GM21737 (cell line): Measurements from ENCODE around the gene RHBDL1.

Experiments
- ATAC-seq: cut with Tn5 transposase; IDR thresholded peaks from one replicate; pipeline ENCODE4 v1.9.1; 2021; ENCODE audit warnings: mild to moderate bottlenecking, moderate library complexity; ENCODE audit not compliant: unreplicated experiment

The RHBDL1 gene

DNA sequence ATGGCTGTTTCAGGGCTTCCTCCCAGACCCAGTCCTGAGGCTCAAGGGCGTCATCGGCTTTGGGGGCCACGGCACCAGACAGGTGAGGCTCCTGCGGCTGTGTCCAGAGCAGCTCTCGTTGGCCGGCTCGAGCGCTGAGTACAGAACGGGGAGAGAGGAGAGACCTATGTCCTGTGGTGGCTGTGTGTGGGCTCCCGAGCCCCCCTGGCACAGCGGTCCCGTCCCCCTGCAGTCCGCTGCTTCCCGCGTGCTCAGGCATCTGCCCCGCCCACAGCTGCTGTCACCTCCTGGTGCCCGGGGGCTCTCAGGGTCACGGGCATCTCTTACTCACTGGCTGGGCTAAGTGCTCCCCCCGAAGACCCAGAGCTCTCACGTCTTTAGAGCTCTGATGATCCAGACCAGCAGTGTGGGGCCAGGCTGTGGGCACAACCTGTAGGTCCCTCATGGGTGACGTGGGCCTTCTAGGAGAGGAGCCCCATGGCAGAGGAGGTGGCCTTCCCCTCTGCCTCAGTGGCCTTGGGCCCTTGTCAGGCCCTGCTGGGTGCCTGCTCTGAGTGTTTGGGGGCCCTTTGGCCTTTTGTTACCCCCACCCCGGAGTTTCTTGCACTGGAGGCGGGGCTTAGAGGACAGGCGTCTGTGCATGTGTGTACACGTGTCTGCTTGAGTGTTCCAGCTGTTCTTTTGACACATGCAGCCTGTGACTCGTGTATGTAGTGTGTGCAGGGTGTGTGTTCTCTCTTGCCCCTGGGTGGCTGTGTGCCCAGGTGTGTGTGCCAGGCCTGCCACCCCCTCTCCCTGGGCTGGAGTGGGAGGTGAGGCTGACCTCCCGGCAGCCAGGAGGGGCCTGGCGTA lies 22.8 kb upstream of the RHBDL1 start:
- no peak for ATAC-seq

DNA sequence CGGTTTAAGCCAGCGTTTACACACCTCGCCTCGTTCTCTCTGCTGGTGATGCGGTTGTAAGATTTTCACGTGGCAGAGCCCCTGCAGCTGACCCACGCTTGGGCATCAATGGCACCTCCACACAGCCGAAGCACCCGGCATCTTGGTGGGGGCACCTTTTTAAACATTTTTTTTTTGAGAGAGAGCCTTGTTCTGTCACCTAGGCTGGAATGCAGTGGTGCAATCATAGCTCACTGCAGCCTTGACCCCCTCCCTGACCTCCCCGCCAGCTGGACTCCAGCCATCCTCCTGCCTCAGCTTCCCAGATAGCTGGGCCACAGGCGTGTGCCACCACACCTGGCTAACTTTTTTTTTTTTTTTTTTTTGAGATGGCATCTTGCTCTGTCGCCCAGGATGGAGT lies 21.4 kb upstream of the RHBDL1 start:
- ATAC-seq: no peak

DNA sequence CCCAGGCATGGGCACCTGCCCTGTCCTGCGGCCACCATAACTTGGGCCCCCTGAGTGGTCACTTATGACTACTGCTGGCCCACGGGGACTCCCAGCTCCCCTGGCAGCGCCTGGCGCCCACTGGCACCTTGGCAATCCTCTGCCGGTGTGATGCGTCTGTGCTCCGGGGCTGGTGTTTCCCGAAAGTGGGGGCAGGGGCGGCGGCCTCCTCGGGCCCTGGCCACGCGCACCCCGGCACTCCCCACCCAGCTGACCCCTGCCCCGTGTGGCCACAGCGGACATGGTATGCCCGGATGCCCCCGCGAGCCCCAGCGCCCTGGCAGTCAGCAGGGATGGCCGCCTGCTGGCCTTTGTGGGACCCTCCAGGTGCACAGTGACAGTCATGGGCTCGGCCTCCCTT lies 18.0 kb upstream of the RHBDL1 start:
- ATAC-seq: no peak

DNA sequence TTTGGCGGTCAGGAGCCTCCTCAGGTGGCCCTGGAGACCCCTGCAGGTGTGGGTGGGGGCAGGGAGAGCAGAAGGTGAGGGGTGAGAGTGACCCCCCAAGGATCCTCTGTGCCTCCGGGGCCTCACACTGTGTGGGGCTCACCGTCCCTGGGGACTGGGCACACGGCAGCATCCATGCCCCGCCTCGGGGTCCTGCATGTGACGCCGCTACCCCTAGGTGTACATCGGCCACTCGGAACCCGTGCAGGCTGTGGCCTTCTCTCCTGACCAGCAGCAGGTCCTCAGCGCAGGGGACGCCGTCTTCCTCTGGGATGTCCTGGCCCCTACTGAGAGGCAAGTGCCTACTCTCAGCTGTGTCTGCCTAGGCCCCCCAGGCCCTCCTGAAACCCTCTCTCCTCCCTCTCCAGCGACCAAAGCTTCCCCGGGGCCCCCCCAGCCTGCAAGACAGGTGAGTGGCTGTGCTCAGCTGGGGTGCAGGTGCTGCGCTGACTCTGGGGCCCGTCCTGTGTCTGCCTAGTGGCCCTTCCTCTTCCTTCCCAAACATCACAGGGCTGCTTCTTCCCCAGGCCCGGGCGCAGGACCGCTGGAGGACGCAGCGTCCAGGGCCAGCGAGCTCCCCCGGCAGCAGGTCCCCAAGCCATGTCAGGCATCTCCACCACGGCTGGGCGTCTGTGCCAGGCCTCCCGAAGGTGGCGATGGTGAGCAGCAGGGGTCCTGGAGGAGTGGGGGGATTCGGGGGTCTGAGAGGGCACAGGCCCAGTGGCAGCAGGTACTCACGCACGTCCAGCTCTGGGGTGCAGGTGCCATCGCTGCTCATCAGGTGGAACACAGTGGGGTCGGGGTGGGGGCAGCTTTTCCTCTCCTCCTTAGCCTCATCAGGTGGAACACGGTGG lies 16.5 kb upstream of the RHBDL1 start:
- no peak for ATAC-seq

DNA sequence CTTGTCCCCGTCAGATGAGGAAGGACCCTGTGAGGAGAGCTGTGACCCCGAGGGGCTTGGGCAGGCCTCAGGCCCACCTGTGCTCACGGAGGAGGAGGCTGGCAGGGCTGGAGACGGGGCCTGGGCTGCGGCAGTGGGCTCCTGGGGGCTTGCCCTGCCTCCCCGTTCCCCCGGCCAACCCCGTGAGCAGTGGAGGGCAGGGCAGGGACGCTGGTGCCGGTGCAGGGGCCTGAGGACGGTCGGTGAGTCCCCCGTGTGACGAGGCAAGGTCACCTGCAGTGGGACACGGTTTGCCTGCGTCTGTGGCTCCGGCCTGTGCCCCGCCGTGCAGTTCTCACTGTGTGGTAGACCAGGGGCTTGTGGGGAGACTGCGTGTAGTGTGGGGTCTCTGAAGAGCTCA lies 15.9 kb upstream of the RHBDL1 start:
- no peak for ATAC-seq

DNA sequence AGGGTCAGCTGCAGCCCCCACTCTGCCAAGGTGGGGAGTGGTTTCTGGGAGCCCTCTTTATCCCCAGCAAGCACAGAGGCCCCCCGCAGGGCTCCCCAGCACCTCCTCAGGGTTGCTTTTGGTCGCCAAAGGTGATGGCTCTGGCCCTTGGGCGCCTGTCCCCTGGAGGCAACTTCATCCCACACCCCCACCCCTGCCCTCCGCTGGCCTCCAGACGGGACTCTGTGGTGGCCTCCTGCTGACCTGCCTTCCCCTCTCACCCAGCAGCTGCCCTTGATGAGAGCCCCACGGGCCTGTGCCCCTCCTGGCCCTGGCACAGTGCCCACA lies 15.4 kb upstream of the RHBDL1 start:
- no peak for ATAC-seq

DNA sequence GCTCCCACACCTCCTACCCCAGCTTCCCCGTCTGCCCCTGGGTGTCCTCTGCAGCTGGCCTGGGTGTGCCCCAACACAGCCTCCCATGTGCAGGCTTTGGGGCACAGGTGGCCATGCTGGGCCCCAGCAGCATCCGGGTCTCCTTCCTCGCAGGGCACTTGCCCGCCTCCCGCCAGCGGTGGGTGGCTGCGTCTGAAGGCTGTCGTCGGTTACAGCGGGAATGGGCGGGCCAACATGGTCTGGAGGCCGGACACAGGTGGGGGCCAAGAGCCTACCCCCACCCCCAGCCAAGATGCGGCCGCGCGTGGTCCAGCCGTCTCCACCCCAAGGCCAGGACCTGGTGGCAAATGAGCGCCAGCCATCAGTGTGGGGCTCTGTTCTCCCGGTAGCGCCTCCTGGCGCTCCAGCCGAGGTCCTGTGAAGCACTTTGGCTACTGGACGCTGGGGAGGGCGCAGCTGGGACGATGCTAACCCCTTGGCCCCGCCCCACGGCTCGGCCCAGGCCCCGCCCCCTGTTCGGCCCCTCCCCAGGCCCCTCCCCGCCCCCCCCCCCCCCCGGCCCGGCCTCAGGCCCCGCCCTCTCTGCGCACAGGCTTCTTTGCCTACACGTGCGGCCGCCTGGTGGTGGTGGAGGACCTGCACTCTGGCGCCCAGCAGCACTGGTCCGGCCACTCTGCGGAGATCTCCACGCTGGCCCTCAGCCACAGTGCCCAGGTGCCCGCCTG lies 14.8 kb upstream of the RHBDL1 start:
- no peak for ATAC-seq

DNA sequence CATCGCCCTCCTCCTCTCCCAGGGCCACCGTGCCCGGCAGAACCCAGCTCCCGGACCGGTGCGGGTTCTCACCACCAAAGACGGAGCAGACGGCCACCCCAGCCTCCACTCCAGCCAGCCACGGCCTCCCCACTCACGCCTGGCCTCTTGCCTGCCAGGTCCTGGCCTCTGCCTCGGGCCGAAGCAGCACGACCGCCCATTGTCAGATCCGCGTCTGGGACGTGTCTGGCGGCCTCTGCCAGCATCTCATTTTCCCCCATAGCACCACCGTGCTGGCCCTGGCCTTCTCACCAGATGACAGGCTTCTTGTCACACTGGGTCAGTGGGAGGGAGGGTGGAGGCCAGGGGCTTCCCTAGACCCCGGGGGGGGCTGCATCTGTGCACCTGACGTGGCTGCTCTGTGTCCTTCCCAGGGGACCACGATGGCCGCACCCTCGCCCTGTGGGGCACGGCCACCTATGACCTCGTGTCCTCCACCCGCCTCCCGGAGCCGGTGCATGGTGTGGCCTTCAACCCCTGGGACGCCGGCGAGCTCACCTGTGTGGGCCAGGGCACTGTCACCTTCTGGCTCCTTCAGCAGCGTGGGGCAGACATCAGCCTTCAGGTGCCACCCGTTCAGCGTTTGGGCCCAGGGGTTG lies 14.2 kb upstream of the RHBDL1 start:
- no peak for ATAC-seq

DNA sequence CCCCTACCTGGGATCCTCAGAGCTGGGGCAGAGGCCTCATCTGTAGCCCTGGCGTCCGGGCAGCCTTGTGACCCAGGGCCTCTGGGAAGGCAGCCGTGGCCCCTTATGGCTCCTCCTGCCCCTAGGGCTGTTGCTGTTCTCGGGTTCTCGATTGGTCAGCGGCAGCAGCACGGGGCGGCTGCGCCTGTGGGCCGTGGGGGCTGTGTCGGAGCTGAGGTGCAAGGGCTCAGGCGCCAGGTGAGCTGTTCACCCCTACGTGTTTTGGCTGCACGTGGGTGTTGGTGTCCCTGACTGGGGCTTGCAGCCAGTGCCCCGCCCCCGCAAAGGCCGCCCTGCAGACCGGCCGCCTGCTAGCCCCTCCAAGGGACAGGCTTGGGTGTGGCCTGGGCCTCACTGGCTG lies 13.4 kb upstream of the RHBDL1 start:
- no peak for ATAC-seq

DNA sequence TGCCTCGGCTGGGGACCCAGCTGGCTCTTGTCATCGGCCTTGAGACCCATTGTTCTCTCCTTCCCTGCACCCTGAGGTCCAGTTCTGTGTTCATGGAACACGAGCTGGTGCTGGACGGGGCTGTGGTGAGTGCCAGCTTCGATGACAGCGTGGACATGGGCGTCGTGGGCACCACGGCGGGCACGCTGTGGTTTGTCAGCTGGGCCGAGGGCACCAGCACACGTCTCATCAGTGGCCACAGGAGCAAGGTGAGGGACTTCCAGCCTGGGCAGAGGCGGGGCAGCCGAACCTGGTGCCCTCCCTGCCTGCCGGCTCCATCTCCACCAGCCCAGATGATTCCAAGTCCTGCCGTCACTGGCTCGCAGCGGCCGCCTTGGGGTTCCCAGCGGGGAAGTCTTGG lies 12.9 kb upstream of the RHBDL1 start:
- no peak for ATAC-seq

DNA sequence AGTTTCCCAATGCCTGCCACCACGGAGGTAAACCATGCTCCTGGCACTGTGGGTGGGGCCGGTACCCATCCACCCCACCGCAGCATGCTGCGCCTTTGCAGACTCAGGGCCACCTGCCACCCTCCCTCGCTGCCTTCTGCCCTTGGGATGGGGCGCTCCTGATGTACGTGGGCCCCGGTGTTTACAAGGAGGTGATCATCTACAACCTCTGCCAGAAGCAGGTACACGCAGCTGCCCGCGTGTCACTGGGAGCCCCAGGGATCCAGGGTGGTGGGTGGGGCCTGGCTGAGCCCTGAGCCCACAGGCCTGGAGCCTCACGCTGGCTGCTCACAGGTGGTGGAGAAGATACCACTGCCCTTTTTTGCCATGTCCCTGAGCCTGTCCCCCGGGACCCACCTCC lies 8.9 kb upstream of the RHBDL1 start:
- no peak for ATAC-seq

DNA sequence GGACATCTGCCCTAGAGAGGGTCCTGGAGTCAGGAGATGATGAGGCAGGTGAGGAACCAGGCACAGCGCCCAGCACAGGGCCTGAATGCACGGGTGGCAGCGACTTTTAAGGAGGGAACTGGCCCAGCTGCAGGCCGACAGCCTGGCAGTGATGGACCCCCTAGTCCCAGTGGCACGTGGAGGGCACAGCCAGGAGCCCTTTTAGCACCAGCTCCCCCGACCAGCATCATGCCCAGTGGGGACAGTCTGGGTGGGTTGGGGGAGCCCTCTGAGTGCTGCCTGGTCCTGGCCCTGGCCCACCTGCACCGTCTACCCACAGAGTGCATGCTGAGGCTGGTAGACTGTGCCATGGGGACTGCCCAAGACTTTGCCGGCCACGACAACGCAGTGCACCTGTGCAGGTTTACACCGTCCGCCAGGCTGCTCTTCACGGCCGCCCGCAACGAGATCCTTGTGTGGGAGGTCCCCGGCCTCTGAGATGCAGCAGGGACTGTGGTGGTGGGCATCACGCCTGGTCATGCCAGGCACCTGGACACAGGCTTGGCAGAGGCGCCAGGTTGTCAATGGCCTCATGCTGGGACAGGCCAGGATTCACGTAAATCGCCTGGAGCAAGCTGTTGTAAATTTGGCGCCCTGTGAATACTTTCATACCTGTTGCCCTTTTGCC lies 8.2 kb upstream of the RHBDL1 start:
- ATAC-seq: no peak

DNA sequence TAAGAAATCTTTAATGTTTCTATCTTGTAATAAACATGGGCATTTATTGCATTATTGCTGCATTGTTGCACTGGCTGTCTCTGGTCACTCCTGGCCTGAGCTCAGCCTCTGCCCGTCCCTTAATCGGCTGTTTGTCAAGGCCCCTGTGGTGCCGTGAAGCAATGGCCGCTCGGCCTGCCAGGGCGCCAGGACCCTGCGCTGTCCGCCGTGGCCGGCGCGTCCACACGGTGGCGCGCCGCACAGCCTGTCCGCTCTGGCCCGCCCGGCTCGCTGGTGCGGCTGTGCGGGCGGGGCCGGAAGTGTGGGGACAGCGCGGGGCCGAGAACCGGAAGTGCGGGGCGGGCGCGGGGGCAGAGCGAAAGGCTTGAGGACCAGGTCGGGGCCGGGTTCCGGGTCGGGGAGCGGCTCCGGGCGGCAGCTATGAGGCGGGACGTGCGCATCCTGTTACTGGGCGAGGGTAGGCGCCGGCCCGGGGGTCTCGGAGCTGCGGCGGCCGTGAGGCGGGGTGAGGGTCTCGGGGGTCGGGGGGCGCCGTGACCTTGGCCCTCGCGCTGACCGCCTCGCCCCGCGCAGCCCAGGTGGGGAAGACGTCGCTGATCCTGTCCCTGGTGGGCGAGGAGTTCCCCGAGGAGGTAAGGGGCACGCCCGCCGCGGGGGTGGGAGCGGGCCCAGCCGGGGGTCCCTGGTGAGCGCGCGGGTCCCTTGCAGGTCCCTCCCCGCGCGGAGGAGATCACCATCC lies 7.5 kb upstream of the RHBDL1 start, which contains the start of gene RHOT2:
Gene RHOT2 (plus strand): TSS at position 353 of the 739 bp plus-strand sequence. CDS start 68 bp downstream, at position 421.
- ATAC-seq: peak; percentile 83

DNA sequence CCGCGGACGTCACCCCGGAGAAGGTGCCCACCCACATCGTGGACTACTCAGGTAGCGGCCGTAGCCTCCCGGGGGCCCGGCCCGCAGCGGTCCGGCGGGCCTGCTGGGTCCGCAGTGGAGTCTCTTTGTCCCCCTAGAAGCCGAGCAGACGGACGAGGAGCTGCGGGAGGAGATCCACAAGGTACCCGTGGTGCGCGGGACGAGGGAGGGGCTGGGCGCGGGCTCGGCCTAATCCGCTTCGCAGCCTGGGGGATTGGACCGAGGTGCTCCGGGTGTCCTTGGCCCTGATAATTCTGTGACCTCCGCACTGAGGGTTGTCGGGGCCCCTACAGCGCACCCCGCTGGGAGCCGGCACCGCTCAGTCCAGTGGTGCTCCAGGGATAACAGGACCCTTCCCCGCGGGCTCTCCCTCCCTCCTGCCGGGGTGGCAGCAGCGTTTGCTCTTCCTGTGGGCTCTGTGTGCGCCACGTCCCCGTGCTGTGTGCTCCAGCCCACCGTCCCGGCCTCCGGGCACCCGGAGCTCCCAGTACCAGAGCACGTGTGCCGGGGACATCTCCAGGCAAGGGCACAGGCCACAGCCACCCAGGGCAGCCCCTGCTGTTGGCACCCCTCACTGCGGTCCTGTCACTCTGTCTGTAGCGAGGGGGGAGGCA lies 6.8 kb upstream of the RHBDL1 start:
- no peak for ATAC-seq

DNA sequence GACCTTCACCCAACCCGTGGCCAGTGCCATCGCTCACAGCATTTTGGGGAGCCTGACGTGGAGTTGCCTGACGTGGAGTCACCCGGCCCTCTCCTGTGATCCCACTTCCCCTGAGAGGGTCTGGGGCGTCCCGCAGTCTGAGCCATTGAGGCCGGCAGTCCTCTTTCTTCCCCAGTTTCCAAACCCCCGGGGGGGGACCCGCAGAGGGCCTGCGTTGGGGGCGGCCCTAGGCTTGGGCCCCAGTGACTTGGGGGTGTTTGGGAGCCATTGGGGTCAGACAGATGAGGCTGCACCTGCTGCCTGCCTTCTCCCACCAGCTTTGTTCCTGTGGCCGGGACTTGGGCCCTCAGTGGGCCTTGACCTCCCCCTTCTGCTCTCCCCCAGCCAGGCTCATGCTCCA lies 5.8 kb upstream of the RHBDL1 start:
- ATAC-seq: no peak

DNA sequence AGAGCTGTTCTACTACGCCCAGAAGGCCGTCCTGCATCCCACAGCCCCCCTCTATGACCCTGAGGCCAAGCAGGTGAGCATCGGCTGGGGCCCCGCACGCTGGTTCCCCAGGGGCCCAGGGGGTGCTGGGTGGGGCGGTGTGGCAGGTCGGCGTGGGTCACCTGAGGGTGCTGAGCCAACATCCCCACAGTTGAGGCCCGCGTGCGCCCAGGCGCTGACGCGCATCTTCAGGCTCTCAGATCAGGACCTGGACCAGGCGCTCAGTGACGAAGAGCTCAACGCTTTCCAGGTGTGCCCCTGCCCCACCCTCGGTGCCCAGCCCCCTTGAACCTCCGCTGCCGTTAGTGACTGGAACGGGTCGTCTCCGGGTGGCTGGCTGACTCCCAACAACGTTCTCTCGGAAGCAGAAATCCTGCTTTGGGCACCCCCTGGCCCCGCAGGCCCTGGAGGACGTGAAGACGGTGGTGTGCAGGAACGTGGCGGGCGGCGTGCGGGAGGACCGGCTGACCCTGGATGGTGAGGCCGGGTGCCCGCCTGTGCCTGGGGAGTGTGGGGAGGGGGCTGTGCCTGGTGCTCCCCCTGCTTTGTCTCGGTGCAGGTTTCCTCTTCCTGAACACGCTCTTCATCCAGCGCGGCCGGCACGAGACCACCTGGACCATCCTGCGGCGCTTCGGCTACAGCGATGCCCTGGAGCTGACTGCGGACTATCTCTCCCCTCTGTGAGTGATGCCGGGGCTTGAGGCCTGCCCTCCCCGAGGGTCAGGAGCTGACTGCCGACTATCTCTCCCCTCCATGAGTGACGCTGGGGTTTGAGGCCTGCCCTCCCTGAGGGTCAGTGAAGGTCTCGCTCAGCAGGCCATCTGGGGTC lies 4.8 kb upstream of the RHBDL1 start:
- no peak for ATAC-seq

DNA sequence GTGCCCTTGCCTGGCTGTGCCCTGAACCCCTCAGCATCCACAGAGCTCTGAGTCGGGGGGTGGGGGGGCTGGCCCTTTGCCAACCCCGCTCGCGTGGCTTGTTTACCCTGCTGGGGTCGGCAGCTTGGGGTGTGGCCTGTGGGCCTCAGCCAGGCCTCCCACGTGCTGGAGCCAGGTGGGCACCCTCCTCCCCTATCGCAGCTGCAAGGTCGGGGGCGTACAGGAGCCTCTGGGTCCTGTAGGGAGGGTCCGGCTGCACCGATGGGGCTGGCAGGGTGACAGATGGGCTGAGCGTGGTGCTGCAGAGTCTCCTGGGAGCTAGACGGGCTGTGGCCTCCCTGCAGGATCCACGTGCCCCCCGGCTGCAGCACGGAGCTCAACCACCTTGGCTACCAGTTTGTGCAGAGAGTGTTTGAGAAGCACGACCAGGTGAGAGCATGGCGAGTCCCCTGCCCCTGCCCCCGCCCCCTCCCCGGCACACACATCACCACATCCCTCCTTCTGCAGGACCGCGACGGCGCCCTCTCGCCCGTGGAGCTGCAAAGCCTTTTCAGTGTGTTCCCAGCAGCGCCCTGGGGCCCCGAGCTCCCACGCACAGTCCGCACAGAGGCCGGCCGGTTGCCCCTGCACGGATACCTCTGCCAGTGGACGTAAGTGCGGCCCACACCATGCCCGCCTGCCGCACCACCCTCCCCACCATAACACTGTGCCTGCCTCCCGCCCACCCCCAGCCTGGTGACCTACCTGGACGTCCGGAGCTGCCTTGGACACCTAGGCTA lies 3.9 kb upstream of the RHBDL1 start:
- no peak for ATAC-seq

DNA sequence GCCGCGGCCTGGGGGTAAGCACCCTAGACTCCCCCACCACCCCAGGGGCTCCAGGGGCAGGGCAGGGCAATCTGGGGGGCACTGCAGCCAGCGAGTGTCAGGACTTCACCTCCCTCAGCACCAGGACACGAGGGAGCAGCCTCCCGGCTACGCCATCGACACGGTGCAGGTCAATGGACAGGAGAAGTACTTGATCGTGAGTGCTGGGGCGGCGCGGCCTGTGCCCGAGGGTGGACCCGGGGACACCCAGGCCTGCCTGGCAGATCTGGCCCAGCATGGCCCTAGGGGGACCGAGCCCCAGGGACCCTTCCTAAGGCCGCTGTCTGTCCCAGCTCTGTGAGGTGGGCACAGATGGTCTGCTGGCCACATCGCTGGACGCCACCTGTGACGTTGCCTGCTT lies 3.1 kb upstream of the RHBDL1 start:
- ATAC-seq: no peak
